Right lobe of liver (tissue), 4 donors: ENCODE results near the gene PRMT7.

ENCODE experiments used
- CTCF ChIP-seq, 4 donors: fragments of 200-600 bp in 3 of 4; fragments of 450-650 bp in 1 of 4; IDR thresholded peaks; one replicate each; pipeline versions ENCODE4 v1.5.1 to v1.8.0; 2016 to 2022; ENCODE audit warnings: antibody characterized with exemption in 4 of 4, mild to moderate bottlenecking in 2 of 4
- POLR2A ChIP-seq: fragments of 450-650 bp; IDR thresholded peaks from one replicate; pipeline ENCODE4 v1.6.1; 2017; ENCODE audit warnings: antibody characterized with exemption, mild to moderate bottlenecking
- donor health status: DM: no; HTN: no; CAD: no.
- donor health status: DM: no; HTN: no; CAD: no.
- donor health status: DM: no; HTN: yes; CAD: no.

GRCh38 chr16:68354816-68355215 lies 44.0 kb downstream of the PRMT7 start:
- no peak for TF ChIP-seq CTCF (IDR thresholded peaks at IDR 0.05)
- TF ChIP-seq POLR2A, result no peak
